Cardiac septum (tissue), 1 donor: Measurements from ENCODE around the gene PGAP2. TPM values are rescaled to one million over a fixed set of nuclear protein-coding genes. Genes with fewer than 3 reads are reported as not detected.
A peak's percentile ranks its signal among the peaks of the same experiment; 100 is the strongest.

Source experiments
- DNase-seq: peaks from one replicate; pipeline ENCODE4 v3.0.0-alpha.2; 2020; ENCODE audit warnings: low spot score
- intact Hi-C: fragments of 100-400 bp; cut with DNase I; formaldehyde crosslinking; loops from one replicate; pipeline ENCODE4 v1.14.0; 2022
- total RNA-seq: library from RNA; stranded (reverse); fragmentation: NEBNext Ultra II Directional; extraction: Animal tissue kit (Norgen Biotek cat#: 25700); gene quantifications from one replicate; pipeline ENCODE4 v1.2.1, GENCODE V29; 2021
- donor health status: DM: no; HTN: no; CAD: no.

The PGAP2 gene
- total RNA-seq, 1 donor from 2014 or later: 22.7 TPM

DNA sequence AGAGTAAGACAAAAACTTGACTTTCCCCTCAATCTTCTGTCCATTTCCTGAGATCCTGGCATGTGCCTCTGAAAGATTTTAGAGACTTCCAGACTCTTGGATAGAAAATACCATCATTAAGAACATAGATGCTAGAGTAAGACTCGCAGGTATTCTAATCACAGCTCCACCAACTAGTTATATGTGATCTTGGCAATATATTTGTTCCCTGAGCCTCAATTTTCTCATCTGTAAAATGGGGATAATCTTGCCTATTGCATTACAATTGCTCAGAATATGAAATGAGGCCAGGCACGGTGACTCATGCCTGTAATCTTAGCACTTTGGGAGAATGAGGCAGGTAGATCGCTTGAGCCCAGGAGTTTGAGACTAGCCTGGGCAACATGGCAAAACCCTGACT lies 21.7 kb downstream of the PGAP2 start:
- intact Hi-C loops: no loop called here
- no peak for DNase-seq

DNA sequence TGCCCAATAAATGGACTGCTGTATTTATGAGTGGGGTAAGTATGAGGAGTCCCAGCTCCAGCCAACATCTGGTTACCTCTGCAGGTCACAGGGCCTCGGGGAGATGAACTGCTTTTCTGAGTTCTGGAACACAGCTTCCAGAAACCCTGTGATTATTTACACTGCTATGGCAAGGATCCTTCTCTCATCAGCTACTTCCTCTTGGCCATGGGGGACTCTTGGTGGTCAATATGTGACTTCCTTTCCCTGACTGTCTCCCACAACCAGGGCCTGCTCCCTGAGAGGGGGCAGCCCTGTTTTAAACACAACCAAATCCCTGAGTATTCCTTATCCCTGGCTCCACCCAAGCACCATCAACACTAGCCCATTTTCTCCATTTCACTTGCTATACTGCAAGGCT lies 22.4 kb downstream of the PGAP2 start:
- no peak for DNase-seq
- intact Hi-C loops: no loop called here

DNA sequence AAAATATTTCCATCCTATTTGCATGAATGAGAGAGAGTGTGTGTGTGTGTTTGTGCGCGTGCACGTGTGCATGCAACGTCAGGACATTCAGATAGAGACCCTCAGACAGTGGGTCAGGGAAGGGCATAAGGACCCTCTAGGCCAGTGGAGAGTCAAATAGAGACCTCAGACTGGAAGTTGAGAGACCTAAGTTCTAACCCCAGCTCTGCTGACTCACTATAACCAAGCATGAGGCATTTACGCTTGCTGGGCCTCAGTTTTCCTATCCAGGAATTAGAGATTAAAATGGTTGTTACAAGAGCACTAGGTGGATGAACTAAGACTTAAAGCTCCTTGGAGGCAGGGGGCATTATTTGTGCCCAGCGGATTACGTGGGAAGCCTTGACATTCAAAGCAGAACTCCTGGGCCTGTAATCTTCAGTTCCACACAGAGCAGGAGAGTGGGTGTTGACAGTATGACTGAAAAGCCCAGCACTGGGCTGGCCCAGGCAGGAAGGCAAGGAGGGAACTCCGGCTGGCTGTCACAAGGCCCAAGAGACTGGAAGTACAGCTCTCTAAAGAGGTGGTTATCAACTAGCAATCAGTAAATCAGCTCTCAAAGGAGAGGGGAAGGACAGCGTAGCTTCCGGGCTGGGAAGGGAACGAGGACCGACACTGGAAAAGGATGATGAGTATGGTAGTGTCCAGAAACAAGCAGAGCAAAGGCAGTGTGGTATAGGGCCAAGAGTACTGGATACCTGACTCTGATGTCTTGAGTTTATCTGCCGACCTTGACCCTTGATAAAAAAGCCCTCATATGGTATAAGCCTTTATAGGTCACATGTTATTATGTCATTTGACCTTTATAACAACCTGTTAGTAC lies 23.2 kb downstream of the PGAP2 start:
- no peak for DNase-seq
- intact Hi-C loops: no loop called here

DNA sequence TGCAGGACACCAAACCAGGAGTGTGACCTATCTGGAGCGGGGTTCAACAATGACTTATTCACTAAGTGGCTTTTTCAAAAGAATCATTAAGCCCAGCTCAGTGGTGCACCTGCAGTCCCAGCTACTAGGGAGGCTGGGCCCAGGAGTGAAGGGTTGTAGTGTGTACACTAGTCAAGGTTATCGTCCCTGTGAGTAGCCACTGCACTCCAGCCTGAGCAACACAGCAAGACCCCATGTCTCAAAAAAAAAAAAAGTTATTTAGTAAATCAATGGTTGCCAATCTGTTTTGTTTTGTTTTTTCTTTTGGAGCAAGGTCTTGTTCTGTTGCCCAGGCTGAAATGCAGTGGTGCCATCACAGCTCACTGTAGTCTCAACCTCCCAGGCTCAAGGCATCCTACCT lies 24.5 kb downstream of the PGAP2 start:
- intact Hi-C loops: no loop called here
- no peak for DNase-seq

DNA sequence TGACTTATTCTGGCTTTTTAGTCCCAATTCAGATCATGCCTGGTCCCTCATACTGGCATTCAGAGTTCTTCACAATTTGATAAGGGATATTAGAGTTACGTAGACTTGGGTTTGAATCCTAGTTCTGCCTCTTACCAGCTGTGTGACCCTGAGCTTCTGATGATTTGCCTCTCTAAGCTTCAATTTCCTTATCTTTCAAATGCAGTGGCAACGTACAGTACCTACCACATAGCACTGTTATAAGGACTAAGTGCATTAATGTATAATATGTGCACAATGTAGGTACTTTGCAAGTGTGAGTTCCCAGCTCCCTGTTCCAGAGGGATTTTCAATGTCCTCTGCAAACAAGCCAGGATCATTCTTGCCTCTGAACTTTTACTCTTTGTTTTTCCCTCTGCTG lies 25.1 kb downstream of the PGAP2 start:
- intact Hi-C loops: no loop called here
- DNase-seq: no peak

DNA sequence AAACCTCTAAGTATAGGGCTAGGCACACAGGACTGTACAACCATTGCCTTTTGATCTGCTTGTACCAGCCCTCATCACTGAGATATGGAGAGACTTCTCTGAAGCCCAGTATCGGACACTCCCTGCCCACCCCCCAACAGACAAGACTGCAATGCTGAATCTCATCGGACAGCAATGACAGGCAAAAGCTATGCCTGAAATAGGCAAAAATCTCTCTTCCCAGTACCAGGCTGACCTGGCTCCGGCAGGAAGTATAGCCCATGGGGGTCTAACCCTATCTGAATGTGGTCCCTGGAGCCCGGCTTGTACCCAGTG lies 25.9 kb downstream of the PGAP2 start:
- DNase-seq: no peak
- intact Hi-C loops: no loop called here

DNA sequence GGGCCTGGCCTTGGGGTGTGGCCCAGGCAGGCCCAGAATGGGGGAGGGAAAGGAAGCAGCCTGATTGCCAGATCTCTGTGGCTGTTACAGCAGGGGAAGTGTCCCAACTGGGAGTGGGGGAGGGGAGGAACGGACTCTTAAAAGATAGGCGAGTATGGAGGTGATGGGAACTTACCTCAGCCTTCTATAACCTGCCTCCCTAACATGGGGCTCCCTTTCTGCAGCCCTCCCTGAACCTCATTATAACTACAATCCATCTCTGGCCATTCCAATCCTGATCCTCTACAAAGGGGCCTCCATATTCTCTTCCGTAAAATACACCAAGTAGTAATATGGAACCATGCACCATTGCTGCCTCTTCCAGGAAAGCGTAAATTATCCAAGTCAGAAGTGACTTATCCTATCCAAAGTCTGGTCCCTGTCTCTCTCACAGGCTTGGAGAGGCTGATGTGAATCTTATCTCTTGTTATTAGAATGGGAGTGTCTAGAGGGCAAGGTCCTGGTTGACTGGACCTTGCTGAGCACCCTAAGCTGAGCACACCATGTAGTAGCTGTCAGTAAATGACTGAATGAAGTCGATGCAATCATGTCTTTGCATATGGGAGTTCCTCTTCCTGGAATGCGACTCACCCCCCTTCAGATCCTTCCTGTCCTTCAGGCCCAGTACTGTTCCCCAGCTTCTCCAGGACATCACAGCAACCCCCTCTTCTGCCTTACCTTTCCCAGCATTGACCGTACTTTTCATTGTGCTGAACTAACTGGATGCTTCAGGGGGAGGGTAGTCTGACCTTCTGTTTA lies 26.5 kb downstream of the PGAP2 start:
- intact Hi-C loops: no loop called here
- peak; percentile 93 for DNase-seq

DNA sequence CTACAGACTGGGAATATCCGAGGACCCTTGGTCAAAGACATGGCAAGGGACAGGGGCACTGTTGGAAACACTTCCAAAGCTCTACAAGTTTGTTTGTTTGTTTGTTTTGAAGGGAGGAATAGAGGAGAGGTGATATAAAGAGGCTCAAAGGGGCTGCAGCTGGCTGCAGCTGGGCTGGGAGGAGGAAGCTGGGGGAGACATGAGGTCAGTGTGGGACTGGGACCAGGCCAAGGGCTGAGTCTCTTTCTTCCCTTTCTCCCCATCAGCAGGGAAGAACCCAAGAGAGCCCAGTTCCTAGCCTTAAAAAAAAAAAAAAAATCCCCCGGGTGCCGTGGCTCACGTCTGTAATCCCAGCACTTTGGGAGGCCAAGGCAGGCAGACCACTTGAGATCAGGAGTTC lies 27.4 kb downstream of the PGAP2 start:
- intact Hi-C loops: no loop called here
- no peak for DNase-seq

DNA sequence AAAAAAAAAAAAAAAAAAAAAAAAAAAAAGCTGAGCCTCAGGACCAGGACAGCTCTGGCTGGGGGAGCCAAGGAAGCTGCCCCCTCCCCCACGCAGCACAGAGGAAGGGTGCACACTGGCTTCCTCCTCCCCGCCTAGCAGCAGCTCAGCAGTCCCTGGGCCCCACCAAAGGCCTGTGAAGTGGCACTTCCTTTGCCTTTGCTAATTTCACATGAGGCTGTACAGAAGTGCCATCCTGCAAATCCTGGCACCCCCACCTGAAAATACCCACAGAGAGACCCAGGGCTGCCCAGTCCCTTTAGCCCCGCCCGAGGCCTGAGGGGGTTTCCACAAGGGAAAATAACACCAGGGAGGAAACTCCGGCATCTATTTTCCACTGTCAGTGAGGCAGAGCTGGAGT lies 28.5 kb downstream of the PGAP2 start:
- DNase-seq: peak; percentile 89
- intact Hi-C loops: no loop called here

DNA sequence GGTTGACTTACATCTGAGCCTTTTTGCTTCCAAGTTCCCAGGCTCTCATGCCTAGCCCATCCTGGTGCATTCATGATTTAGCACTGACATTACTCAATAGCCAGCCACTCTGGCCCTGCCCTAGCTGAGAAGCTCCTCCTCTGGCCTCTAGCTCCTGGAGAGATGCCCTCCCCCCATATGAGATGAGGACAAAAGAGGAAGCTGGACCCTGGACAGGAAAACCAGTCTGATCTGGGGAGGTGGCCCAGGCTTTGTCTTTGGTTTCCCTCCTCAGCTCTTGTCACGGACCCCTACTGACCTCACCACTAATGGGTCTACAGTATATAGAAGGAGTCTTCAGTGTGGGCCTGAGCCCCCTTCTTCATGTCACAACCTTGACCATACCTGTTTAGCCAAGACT lies 29.4 kb downstream of the PGAP2 start:
- intact Hi-C loops: no loop called here
- DNase-seq: peak; percentile 83

DNA sequence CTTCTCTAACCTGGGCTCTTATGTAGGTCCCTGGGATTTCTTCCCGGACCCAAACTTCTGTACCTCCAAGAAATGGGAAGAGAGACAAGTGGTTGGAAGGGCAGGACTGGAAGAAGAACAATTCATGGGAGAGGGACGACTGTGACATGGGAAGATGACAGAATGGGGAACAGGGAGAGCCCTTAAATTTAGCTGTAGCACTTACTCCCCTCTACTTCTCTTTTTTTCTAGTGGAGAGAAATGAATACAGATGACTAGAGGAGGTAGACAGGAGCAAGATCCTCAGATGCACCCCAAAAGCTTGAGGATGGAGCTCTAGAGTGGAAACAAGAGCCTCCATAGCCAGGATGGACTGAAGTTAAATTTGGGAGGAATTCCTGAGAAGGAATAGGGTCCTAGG lies 30.1 kb downstream of the PGAP2 start:
- intact Hi-C loops: no loop called here
- DNase-seq: no peak

DNA sequence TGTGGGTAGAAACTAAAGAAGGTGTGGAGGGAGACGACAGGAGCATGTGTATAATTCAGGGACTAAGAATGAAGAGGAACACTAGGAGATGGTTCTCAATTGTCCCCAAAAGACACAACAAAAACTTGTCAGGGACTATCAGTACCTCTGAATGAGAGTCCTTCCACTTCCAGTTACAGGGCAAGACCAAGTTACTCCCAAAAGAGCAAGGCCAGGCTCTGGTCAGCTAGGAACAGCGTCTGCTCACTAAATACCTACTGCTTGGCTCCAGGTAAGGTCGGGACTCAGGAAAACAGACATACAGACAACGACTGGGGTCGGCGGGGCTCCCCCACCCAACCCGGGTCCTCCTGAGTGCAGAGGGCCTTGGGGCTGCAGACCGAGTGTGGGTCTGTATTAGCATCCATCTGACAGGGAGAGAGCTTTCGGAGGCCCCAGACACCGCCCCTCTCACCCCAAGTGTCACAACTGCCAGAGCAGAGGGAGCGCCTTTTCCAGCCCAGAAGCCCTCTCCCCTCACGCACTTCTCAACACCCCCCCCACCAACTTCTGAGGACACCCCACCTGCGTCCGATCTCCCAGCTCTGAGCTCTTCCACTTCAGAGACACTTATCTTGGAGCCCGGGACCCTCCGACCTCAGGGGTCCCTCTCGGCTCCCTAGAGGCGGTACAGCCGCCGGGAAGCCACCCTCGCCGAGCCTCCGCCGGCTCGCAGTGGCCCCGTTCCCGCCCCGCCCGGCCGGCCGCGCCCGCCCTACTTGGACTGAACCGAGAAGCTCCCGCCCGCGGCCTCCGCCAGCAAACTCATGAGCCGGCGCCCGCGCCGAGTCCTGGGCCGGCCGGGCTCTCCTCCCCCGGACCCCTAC lies 31.9 kb downstream of the PGAP2 start:
- intact Hi-C loops: no loop called here
- no peak for DNase-seq

DNA sequence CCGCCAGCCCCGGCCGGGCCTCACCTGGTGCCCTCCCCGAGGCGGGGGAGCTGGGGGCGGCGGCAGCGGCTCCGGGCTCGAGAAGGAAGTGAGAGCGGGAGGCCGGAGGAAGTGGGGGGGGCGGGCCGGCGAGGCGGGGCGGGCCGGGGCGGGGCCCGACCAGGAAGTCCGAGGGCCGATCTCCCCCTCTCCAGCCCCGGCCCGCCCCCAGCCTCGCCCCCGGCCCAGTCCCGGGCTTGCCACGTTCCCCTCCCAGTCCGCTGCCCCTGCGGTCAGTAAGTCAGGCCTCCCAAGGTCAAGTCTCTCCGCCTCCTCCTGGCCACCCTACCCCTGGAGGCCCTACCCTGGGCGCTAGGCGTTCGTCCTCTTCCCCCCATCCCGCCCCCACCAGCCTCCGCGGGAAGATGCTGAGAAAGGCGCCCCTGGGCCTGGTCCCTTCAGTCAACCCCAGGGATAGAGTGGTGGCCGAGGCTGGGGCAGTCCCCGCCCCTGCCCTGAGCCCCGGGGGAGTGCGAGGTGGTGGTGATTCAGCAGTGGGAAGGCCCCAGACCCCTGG lies 32.6 kb downstream of the PGAP2 start, which contains the start of gene RHOG:
Gene RHOG (minus strand): TSS at position 90 of the 556 bp plus-strand sequence. CDS start 12,821 bp downstream, outside the sequence.
- peak; percentile 96 for DNase-seq
- intact Hi-C loops: loop anchor here (1.0 kb wide), 1 partner anchor 44 kb away; the partner anchor contains the start of gene NUP98

DNA sequence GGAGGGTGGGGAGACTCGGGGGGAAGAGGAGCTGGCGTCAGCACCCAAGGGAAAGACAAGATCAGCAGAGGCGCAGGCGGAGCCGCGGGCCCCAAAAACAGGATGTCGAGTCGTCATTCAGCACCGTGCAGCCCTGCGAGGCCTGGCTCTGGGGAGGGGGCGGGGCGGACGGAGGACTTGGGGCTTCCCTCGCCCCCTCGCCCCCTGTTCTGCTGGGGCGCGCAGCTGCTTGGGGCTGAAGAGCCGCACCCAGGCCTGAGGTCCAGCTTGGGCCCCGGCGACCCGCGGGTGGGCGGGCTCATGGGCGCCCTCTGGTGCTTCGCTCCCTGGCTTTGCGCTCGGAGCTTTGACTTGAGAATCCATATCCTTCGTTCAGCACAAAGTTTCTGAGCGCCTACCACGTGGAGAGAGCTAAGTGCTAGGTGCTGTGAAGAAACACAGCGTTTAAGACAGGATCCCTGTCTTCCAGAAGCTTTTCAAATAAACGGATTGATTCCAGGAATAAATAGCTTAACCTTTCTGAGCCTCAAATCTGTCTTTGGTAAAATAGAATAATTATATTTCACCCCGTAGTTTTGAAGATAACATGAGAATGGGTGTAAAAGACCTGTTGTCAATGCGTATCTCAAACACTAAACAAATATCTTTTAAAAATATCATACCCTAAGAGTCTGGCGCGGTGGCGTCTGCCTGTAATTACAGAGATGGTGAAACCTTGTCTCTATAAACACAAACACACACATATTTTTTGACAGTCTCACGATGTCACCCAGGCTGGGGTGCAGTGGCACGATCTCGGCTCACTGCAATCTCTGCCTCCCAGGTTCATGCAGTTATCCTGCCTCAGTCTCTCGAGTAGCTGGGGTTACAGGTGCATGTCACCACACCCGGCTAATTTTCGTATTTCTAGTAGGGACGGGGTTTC lies 33.3 kb downstream of the PGAP2 start:
- intact Hi-C loops: loop anchor here (1.0 kb wide), 1 partner anchor 44 kb away; the partner anchor contains the start of gene NUP98
- peak; percentile 95 for DNase-seq

DNA sequence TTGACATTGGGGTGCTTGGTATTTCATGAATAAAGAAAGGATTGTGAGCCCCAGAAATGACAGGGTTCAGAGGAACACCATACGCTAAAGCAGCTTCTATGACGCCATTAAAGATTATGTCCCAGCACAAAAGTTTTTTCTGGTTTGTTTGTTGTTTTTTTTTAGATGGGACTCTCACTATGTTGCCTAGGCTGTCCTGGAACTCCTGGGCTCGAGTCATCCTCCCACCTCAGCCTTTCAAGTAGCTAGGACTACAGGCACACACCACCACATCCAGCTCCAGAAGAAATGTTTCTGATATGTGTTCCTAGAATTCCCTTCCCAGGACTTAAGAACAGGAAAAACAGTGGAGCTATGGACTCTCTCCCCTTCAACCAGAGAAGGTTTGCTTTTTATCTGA lies 35.0 kb downstream of the PGAP2 start:
- intact Hi-C loops: no loop called here
- DNase-seq: no peak

DNA sequence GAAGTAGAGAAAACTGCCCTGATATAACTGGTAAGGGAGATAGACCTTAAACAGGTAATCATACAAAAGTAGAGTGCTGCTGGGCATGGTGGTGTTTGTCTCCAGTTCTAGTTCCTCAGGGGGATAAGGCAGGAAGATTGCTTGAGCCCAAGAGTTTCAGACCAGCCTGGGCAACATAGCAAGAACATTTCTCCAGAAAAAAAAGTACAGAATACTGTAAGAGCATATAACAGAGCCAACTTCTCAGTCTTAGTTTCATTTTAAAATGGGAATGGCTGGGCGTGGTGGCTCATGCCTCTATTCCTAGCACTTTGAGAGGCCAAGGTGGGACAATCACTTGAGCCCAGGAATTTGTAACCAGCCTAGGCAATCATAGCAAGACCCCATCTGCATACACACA lies 36.9 kb downstream of the PGAP2 start:
- intact Hi-C loops: no loop called here
- DNase-seq: no peak

DNA sequence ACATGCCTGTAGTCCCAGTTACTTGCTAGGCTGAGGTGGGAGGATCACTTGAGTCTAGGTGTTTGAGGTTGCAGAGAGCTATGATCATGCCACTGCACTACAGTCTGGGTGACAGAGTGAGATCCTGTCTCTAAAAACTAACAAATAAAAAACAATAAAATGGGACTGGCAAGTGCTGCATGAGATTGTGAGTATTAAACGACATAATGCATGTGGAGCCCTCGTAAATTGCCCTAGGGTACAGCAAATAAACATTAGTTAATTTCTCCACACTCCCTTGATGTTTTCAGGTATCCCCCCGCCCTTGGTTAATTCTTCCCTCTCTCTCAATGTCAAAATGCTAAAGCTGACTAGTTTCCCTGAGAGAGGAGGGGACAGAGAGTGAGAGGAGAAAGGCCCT lies 37.3 kb downstream of the PGAP2 start:
- DNase-seq: no peak
- intact Hi-C loops: no loop called here

DNA sequence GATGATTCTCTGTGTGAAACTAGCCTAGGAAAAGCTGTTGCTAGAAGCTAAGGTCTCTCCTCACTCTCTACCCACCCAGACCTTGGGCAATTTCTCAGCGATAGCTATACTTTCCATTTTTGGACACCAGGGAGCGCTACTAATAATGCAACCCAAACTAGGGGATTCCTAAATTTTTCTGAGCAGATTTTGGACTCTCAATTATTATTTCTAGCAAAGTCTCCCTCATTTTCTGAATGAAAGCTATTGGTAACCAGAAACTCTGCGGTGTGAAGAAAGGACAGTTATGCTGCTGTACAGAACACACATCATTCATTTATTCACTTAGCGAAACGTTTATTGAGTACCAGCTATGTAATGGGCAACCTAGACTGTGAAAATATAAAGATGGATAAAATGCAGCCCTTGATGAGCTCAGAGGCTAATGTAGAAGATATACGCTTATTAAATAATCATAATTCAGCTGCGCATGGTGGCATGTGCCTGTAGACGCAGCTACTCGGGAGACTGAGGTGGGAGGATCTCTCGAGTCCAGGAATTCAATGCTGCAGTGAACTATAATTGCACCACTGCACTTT lies 41.0 kb downstream of the PGAP2 start:
- intact Hi-C loops: loop anchor here (1.0 kb wide), 1 partner anchor 223 kb away; no protein-coding TSS in a partner anchor
- DNase-seq: no peak
